Thymus (tissue), 14 donors: ENCODE data around the gene PHYKPL. TPM values are rescaled to one million over a fixed set of nuclear protein-coding genes. Genes with fewer than 3 reads are reported as not detected.

Experiments used
- DNase-seq, 9 donors: peaks; one replicate each; pipeline ENCODE4 v3.0.0-alpha.2; 2013; ENCODE audit warnings: low spot score in 9 of 9, low read depth in 6 of 9, missing footprints in 1 of 9
- H3K27ac ChIP-seq, 2 donors: one replicate each; pipeline ENCODE4 v1.5.1; 2013; ENCODE audit warnings: control low read depth in 1 of 2, low read depth in 1 of 2, low read length in 1 of 2, mild to moderate bottlenecking in 1 of 2, moderate library complexity in 1 of 2
- H3K27me3 ChIP-seq, 2 donors: one replicate each; pipeline ENCODE4 v1.5.1; 2013; ENCODE audit warnings: low read length in 1 of 2; ENCODE audit not compliant: control insufficient read depth in 2 of 2, insufficient read depth in 1 of 2
- H3K36me3 ChIP-seq, 2 donors: one replicate each; pipeline ENCODE4 v1.5.1; 2013; ENCODE audit warnings: low read length in 1 of 2, mild to moderate bottlenecking in 1 of 2, moderate library complexity in 1 of 2; ENCODE audit not compliant: control insufficient read depth in 2 of 2, insufficient read depth in 2 of 2
- H3K4me1 ChIP-seq, 2 donors: one replicate each; pipeline ENCODE4 v1.5.1; 2013; ENCODE audit warnings: low read length in 2 of 2; ENCODE audit not compliant: control insufficient read depth in 2 of 2, insufficient read depth in 2 of 2
- H3K4me3 ChIP-seq, 2 donors: one replicate each; pipeline ENCODE4 v1.5.1; 2013; ENCODE audit warnings: low read length in 2 of 2, control low read depth in 1 of 2, mild to moderate bottlenecking in 1 of 2
- H3K9me3 ChIP-seq, 2 donors: one replicate each; pipeline ENCODE4 v1.5.1; 2013; ENCODE audit warnings: low read length in 1 of 2, mild to moderate bottlenecking in 1 of 2; ENCODE audit not compliant: control insufficient read depth in 2 of 2, insufficient read depth in 1 of 2
- WGBS: extraction: QIAGEN DNeasy Blood & Tissue Kit; methylation state at CpG from one replicate; pipeline ENCODE4 v1.1.7; 2013; 5-methylcytosine and 5-hydroxymethylcytosine counted together
- long read RNA-seq, 10 donors: transcript quantifications; one replicate each; lab custom pipeline, GENCODE V29; 2026
- polyA plus RNA-seq: library from polyadenylated mRNA; stranded (reverse); fragments of 200-250 nt; gene quantifications from one replicate; pipeline ENCODE4 v1.2.3, GENCODE V29; 2013
- total RNA-seq: library from RNA; stranded (reverse); fragments of 120-200 nt; gene quantifications from one replicate; pipeline ENCODE4 v1.2.4, GENCODE V29; 2013
- donor health status: healthy.

Gene PHYKPL
- 33.5 TPM for total RNA-seq
- polyA plus RNA-seq, result 116 TPM
- long read RNA-seq, donor 1, partial matches to known transcripts, result 0 of 1 reads
- long read RNA-seq, donor 1, other reads (novel, unspliced or antisense), result 0 of 1 reads
- long read RNA-seq, donor 2, result 0 reads
- long read RNA-seq, donor 3, partial matches to known transcripts, result 609 of 697 reads
- long read RNA-seq, donor 3, other reads (novel, unspliced or antisense), result 82 of 697 reads
- long read RNA-seq, donor 4, partial matches to known transcripts, result 443 of 472 reads
- long read RNA-seq, donor 4, other reads (novel, unspliced or antisense), result 28 of 472 reads
- long read RNA-seq, donor 5, transcript PHYKPL-201 (13 exons, 2,038 nt), result major isoform, 14 of 429 reads
- long read RNA-seq, donor 5, partial matches to known transcripts, result 217 of 429 reads
- long read RNA-seq, donor 5, other reads (novel, unspliced or antisense), result 195 of 429 reads
- long read RNA-seq, donor 6, partial matches to known transcripts, result 425 of 457 reads
- long read RNA-seq, donor 6, other reads (novel, unspliced or antisense), result 27 of 457 reads
- long read RNA-seq, donor 7, partial matches to known transcripts, result 0 of 6 reads
- long read RNA-seq, donor 7, other reads (novel, unspliced or antisense), result 0 of 6 reads
- long read RNA-seq, donor 8, partial matches to known transcripts, result 0 of 1 reads
- long read RNA-seq, donor 8, other reads (novel, unspliced or antisense), result 0 of 1 reads
- long read RNA-seq, donor 9, partial matches to known transcripts, result 166 of 292 reads
- long read RNA-seq, donor 9, other reads (novel, unspliced or antisense), result 125 of 292 reads
- long read RNA-seq, donor 10, partial matches to known transcripts, result 0 of 1 reads
- long read RNA-seq, donor 10, other reads (novel, unspliced or antisense), result 0 of 1 reads

DNA sequence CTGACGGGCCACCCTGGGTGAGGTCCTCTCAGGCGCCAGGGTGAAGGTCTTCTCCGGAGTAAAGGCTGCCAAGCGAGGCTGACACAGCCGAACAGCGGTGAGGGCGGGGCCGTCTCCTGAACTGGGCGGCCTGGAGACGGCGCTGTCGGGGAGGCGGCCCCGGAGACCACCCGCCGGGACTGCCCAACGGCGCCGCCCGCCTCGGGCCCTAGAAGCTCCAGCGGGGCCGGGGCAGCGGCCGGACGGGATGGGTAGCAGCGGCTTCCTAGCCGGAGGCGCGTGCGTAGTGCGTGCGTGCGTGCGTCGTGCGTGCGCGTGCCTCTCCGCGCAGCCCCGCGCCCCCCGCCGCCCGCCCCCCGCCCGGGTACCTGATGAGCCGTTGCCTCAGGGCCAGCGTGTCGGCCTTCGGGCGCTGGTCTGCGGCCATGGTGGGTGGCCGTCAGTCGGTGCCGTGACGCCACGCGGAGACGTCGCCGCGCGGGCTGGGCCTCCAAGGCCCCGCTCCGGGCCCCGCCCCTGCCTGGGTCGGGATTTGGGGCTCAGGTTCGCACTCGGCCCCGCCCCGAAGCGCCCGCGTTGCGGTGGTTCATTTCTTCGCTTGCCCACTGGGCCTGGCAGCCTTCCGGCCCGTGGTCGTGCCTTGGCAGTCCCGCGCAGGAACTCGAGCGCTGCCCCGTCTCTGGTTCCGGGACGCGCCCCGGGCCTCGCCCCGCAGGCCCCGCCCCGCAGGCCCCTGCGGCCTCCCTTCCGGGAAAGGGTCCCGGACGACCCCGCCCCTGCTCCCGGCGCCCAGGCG lies at the start of gene PHYKPL:
TSS of gene PHYKPL (minus strand) at position 679 of the 796 bp plus-strand sequence. CDS start at position 427, 252 bp downstream.
- Histone ChIP-seq H3K4me1 (peaks cover 14 to 37% of the 10 kb centered on the region in 2 donors), H3K9me3 (peaks cover 0 to 4% of the 10 kb centered on the region in 2 donors), H3K36me3 (peaks cover 36 to 37% of the 10 kb centered on the region in 2 donors), H3K27ac (peak within 1 kb of the TSS; percentile 70 to 97), H3K27me3 (no peaks in the 10 kb centered on the region), H3K4me3 (peak within 1 kb of the TSS; percentile 87 to 89)
- DNase-seq, result peak in 7 of 9 donors; percentile 53 to 85 (median 60)
- WGBS, result under 1% methylated on average over 102 of the region's 102 CpGs

DNA sequence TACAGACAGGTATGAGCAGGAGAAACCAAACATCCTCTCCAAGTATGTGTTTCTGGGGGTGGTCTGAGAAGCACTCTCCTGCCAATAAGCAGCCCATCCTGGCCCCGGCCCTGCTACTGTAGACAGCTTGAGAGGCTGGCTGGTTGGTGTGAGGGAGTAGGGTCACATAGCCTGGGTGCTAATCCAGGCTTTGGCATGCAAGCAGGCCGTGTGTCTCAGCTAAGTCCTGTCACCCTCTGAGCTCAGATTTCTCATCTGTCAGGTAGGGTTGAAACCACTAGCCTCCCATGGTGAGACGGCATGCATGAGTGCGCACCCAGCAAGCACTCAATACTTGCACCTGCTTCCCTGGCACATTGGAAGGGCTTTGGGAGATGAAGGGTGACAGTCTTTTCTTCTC lies 49.8 kb upstream of the PHYKPL start:
- Histone ChIP-seq H3K4me3 (no peak overlapping the region), H3K27ac (no peak overlapping the region), H3K36me3 (no peaks in the 10 kb centered on the region), H3K4me1 (no peaks in the 10 kb centered on the region), H3K27me3 (peaks cover 5 to 16% of the 10 kb centered on the region in 2 donors), H3K9me3 (no peaks in the 10 kb centered on the region)
- DNase-seq, result no peak
- WGBS, result 96% methylated on average over 4 of the region's 4 CpGs

DNA sequence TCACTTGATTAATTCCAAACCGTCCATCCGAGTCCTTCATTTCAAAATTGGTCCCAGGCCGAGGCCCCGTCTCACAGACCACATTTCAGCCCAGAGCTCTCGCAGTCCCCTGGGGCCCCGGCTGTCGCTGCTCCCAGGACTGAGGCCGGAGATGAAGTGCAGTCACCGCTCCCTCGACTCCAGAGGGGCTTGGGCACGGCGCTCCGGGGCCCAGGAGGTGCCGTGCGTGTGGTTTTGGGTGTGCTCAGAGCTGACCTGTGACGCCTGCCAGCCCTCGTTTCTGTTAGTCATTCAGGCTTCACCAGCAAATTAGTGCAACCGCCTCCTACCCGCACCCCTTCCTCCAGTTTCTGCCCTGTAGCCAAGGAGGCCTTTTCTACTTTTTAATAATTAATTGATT lies 48.7 kb upstream of the PHYKPL start:
- Histone ChIP-seq H3K4me1 (no peaks in the 10 kb centered on the region), H3K4me3 (no peak overlapping the region), H3K27ac (no peak overlapping the region), H3K9me3 (no peaks in the 10 kb centered on the region), H3K36me3 (no peaks in the 10 kb centered on the region), H3K27me3 (peaks cover 5 to 16% of the 10 kb centered on the region in 2 donors)
- WGBS, result 96% methylated on average over 19 of the region's 19 CpGs
- no peak for DNase-seq

DNA sequence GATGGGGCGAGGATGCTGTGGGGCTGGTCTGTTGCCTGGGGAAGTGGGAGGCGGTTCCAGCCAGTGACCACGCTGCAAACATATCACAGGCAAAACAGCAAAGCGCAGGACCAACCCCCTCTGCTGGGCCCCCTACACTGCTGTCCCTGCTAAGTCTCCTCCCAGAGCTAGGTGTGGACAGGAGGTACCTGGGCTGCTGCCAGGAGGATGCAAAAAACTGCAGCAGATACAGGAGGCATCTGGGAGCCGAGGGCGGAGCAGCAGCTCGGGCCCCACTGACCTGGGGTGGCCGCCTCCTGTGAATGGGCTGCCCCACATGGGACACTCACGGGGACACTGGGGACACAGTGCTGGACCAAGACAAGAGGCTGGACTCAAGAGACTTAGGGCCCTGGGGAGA lies 48.0 kb upstream of the PHYKPL start:
- Histone ChIP-seq H3K4me1 (no peaks in the 10 kb centered on the region), H3K27ac (no peak overlapping the region), H3K4me3 (no peak overlapping the region), H3K36me3 (no peaks in the 10 kb centered on the region), H3K9me3 (peaks cover 1 to 2% of the 10 kb centered on the region in 2 donors), H3K27me3 (peaks cover 5 to 19% of the 10 kb centered on the region in 2 donors)
- no peak for DNase-seq
- 96% methylated on average over 9 of the region's 9 CpGs for WGBS

DNA sequence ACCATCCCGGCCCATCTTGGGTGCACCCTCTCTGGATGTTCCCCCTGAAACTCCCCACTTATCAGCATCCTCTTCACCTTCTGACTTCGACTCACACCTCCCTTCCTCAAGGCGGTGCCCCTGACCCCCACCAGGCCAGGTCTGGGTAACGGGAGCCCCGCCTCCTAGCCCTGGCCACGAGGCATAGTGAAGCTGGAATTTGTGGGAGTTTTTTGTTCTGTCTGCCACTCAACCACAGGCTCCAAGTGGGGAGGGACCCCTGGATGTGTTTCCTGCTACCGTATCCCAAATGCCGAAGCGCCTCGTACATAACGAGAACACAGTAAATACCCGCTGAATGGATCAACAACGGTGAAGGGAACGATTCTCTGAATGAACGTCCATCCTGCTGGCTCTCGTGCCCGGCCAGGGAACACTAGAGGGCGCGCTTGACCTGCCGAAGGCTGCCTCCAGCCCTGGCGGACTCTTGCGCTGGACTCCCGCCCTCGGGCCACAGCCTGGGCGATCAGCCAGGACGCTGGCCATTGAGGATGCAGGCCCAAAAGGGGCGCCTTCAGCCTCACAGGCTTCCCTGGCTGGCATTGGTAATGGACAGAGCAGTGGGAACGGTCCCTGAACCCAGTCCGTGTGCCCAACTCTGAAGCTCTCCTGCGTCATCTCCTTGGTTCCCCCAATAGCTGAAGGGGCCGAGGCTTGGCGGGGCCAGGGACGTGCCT lies 47.3 kb upstream of the PHYKPL start:
- Histone ChIP-seq H3K4me1 (no peaks in the 10 kb centered on the region), H3K27me3 (peaks cover 5 to 20% of the 10 kb centered on the region in 2 donors), H3K27ac (no peak overlapping the region), H3K36me3 (no peaks in the 10 kb centered on the region), H3K4me3 (no peak overlapping the region), H3K9me3 (peaks cover 1 to 4% of the 10 kb centered on the region in 2 donors)
- 27% methylated on average over 33 of the region's 33 CpGs for WGBS
- peak in 8 of 9 donors; percentile 15 to 58 (median 39) for DNase-seq

DNA sequence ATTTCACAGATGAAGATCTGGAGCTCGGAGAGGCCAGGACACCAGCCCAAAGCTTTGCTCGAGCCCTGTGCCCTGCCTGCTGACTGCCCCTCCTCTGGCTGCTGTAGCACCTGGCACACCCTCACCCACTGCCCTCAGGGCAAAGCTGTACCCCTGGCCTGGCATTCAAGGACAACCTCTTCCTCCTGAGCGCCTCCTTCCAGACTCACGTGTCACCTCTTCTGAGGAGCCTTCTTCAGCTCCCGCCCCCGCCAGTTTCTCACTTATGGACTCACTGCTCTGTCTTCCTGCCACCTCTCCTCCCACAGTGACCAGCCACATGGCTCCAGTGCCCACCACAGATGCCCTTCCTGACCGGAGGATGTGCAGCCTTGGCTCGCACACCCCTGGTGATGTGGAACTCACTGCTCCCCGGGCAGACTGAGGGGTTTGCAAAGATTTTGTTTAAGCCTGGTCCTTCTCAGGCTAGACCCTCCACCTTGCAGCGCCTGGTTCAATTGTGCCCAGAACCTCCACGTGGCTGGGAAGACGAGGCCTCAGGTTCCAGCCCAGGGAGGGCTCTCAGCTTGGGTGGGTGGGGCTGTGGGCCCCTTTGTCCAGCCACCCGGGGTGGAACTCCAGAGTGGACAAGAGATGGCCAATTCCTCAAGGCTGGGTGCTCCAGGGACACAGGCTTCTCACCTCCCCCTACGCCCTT lies 46.6 kb upstream of the PHYKPL start:
- 93% methylated on average over 14 of the region's 14 CpGs for WGBS
- Histone ChIP-seq H3K4me1 (no peaks in the 10 kb centered on the region), H3K9me3 (peaks cover 1 to 4% of the 10 kb centered on the region in 2 donors), H3K4me3 (no peak overlapping the region), H3K27ac (no peak overlapping the region), H3K36me3 (no peaks in the 10 kb centered on the region), H3K27me3 (peaks cover 5 to 20% of the 10 kb centered on the region in 2 donors)
- DNase-seq, result no peak

DNA sequence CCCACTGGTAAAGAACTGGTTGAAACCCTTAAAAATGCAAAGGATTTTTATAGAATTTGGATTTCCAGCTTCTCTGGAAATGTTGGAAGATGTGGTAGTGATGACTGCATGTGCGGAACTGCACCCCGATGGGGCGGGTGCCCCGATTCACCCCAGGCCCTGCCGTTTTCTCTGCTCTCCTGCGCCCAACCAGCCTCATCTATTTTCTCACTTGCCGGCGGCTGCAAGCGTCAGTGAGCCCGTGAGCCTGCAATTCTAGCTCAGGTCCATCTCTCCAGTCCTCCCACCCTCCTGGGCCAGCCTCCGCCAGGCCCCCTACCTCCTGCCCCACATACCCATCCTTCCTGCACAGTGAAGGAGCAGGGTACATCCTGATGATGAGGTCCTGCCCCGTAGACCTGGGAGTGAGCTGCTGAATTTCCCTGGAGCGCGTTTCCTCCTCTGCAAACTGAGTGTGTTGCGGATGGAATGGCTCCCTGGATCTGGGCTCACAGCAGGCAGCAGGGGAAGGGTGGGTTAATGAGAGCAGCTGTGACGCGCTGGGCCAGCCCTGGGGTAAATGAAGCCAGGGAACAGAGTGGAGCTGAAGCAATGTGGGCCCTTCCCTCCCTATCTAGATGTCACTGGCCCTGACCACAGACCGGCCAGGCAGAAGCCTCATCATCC lies 45.9 kb upstream of the PHYKPL start:
- Histone ChIP-seq H3K4me1 (no peaks in the 10 kb centered on the region), H3K36me3 (no peaks in the 10 kb centered on the region), H3K27ac (no peak overlapping the region), H3K4me3 (no peak overlapping the region), H3K9me3 (peaks cover 1 to 4% of the 10 kb centered on the region in 2 donors), H3K27me3 (peaks cover 5 to 20% of the 10 kb centered on the region in 2 donors)
- WGBS, result 90% methylated on average over 18 of the region's 18 CpGs
- DNase-seq, result no peak
